GM04504 (cell line): Measurements from ENCODE around the gene TMEM209.
"Not testable (repeated sequence)": the region's sequence is repeated elsewhere in the genome, so short reads cannot be mapped to it uniquely, and the experiment has no call there.

ENCODE experiments used
- DNase-seq: peaks from one replicate; pipeline ENCODE4 v3.0.0-alpha.2; 2012; ENCODE audit warnings: low read depth

Gene TMEM209

DNA sequence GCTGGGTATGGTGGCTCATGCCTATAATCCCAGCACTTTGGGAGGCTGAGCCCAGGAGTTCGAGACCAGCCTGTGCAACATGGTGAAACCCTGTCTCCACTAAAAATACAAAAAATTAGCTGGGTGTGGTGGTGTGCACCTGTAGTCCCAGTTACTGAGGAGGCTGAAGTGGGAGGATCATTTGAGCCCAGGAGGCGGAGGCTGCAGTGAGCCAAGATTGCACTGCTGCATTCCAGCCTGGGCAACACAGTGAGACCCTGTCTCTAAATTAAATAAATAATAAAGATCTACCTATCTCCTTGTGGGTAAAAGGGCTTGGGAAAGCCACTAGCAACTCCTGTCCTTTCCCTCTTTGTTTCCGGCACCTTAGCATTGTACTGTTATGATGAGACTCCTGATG is 78.4 kb downstream of the TMEM209 start:
- not testable (repeated sequence) for DNase-seq

DNA sequence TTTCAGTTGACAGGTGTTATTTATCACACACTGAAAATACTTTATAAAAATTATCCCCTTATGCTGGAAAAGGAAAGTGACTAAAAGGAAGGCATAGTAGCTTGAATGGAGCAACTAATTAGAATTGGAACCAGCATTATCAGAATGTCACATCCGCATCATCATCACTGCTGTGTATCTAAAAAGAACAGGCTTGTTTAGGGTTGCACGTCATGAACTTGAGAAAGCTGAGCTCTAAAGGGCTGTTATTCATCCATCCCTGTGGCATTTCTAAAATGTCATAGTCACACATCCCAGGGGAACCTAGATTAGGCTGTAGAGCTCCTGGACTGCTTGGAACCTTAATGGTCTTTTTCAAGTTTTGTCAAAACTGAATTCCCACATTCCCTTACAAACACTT is 80.5 kb downstream of the TMEM209 start:
- no peak for DNase-seq

DNA sequence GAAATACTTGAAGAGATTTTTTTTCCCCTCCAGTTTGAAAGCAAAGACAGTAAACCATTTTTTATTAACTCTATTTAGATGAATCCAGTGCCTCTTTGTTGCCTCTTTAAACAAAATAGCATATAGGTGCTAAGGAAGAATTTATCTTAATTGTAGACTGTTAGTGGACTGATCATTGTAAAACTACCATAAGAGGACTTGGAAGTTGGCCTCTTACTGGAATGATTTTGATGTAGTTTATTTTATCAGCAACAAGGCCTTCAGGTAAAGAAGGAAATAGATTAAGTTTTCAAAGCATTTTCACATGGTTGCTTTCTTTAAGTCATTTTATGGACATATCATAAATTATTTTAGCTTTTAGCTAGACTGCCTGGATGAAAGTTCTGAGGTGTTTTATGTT is 81.7 kb downstream of the TMEM209 start:
- no peak for DNase-seq

DNA sequence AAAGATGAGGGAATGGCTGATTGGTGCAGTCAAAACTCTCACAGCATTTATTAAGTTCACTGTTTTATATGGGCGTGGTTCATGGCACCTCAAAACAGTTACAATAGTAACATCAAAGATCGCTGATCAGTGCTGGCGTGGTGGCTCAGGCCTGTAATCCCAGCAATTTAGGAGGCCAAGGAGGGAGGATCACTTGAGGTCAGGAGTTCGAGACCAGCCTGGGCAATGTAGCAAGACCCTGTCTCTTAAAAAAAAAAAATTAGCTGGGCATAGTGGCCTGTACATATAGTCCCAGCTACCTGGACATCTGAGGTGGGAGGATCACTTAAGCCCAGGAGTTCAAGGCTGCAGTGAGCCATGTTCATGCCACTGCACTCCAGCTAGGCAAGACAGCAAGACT is 86.4 kb downstream of the TMEM209 start:
- DNase-seq = no peak

DNA sequence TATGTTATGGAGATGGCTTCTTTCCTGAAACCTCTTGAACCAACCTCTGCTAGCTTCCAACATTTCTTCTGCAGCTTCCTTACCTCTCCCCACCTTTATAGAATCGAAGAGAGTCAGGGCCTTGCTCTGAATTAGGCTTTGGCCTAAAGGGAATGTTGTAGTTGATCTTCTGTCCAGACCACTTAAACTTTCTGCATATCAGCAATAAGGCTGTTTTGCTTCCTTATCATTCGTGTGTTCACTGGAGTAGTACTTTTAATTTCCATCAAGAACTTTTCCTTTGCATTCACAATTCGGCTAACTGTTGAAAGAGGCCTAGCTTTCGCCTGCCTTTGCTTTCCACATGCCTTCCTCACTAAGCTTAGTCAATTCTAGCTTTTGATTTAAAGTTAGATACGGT is 86.9 kb downstream of the TMEM209 start:
- no peak for DNase-seq

DNA sequence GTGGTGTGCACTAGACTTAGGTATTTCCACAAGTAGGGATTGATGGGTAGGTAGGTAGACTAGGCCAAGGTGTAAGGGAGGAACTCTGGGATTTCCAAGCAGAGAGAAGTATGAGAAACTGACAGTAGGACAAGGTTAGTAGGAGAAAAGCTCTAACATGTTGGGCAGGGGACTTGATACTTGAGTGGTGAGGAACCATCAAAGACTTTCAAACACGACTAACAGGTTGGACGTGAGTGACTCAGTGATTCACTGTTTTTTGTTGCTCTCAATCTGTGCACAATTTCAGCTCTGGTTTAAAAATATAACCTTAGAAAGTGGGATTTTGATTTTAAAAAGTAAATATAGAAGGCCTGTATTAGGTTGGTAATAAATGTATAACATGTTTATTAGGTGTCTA is 90.4 kb downstream of the TMEM209 start:
- DNase-seq = no peak
